Gastroesophageal sphincter (tissue), 4 donors: ENCODE measurements around the gene UROC1. TPM values are rescaled to one million over a fixed set of nuclear protein-coding genes. Genes with fewer than 3 reads are reported as not detected.

Experiments used
- ATAC-seq: fragments of 150-250 bp; one replicate; pipeline ENCODE4 v1.9.1; 2016; ENCODE audit warnings: mild to moderate bottlenecking, moderate library complexity
- H3K27ac ChIP-seq, 4 donors: fragments of 200-600 bp; sonication (generic) in 3 of 4; 1 replicate in 3 of 4; 2 replicates in 1 of 4; pipeline ENCODE4 v1.5.1; 2016 to 2019
- H3K27me3 ChIP-seq: fragments of 200-600 bp; sonication (generic); one replicate; pipeline ENCODE4 v1.5.1; 2019
- H3K36me3 ChIP-seq, 2 donors: fragments of 200-600 bp; sonication (generic); one replicate each; pipeline ENCODE4 v1.5.1; 2019; ENCODE audit warnings: control low read depth in 1 of 2
- H3K4me1 ChIP-seq, 3 donors: fragments of 200-600 bp; sonication (generic); 1 replicate in 2 of 3; 2 replicates in 1 of 3; pipeline ENCODE4 v1.5.1; 2016 to 2019; ENCODE audit warnings: control low read depth in 2 of 3
- H3K4me3 ChIP-seq, 2 donors: fragments of 200-600 bp; sonication (generic); one replicate each; pipeline ENCODE4 v1.5.1; 2019; ENCODE audit warnings: mild to moderate bottlenecking in 1 of 2, moderate library complexity in 1 of 2
- H3K9me3 ChIP-seq, 3 donors: fragments of 200-600 bp; sonication (generic); one replicate each; pipeline ENCODE4 v1.5.1; 2017 to 2019; ENCODE audit warnings: control low read depth in 2 of 3
- EP300 ChIP-seq: sonication (generic); formaldehyde crosslinking; IDR thresholded peaks from one replicate; pipeline ENCODE4 v1.6.1; 2017; ENCODE audit warnings: antibody characterized with exemption, mild to moderate bottlenecking
- POLR2A ChIP-seq, 2 donors: fragments of 450-650 bp; IDR thresholded peaks; one replicate each; pipeline ENCODE4 v1.6.1; 2017; ENCODE audit warnings: antibody characterized with exemption in 2 of 2, mild to moderate bottlenecking in 2 of 2, moderate library complexity in 1 of 2
- POLR2AphosphoS5 ChIP-seq: sonication (generic); formaldehyde crosslinking; IDR thresholded peaks from one replicate; pipeline ENCODE4 v1.6.1; 2017; ENCODE audit warnings: antibody characterized with exemption
- WGBS, 2 donors: methylation state at CpG; one replicate each; pipeline ENCODE4 v1.1.5; 2018; ENCODE audit warnings: low coverage in 1 of 2; 5-methylcytosine and 5-hydroxymethylcytosine counted together
- total RNA-seq, 4 donors: library from RNA; depleted of rRNA; stranded (reverse); fragments of >200 nt; gene quantifications; one replicate each; pipeline ENCODE4 v1.1.0, GENCODE V29; 2016
- TF ChIP-seq, protein P1 (sequence below), 4 experiments: fragments of 200-600 bp in 2 of 4; fragments of 450-650 bp in 2 of 4; sonication (generic) in 1 of 4; IDR thresholded peaks; one replicate each; pipeline ENCODE4 v1.5.1; 2017 to 2019; ENCODE audit warnings: antibody characterized with exemption in 4 of 4, mild to moderate bottlenecking in 2 of 4, moderate library complexity in 2 of 4

UROC1 gene
- total RNA-seq, 4 donors from 2014 or later: not detected

- ATAC-seq: no peak
- Histone ChIP-seq H3K27ac (no peak overlapping the region), H3K9me3 (no peaks in the 10 kb centered on the region), H3K4me3 (no peak overlapping the region), H3K4me1 (no peaks in the 10 kb centered on the region), H3K27me3 (peaks cover 21% of the 10 kb centered on the region), H3K36me3 (no peaks in the 10 kb centered on the region)
- 30 to 86% methylated on average over 2 to 7 of the region's 9 CpGs for WGBS, 2 donors
- TF ChIP-seq POLR2AphosphoS5 (no peak), POLR2A (IDR thresholded peaks at IDR 0.05) (no peak), EP300 (no peak)
- TF ChIP-seq, protein P1, sequence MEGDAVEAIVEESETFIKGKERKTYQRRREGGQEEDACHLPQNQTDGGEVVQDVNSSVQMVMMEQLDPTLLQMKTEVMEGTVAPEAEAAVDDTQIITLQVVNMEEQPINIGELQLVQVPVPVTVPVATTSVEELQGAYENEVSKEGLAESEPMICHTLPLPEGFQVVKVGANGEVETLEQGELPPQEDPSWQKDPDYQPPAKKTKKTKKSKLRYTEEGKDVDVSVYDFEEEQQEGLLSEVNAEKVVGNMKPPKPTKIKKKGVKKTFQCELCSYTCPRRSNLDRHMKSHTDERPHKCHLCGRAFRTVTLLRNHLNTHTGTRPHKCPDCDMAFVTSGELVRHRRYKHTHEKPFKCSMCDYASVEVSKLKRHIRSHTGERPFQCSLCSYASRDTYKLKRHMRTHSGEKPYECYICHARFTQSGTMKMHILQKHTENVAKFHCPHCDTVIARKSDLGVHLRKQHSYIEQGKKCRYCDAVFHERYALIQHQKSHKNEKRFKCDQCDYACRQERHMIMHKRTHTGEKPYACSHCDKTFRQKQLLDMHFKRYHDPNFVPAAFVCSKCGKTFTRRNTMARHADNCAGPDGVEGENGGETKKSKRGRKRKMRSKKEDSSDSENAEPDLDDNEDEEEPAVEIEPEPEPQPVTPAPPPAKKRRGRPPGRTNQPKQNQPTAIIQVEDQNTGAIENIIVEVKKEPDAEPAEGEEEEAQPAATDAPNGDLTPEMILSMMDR (IDR thresholded peaks at IDR 0.05): no peak
Measured at GRCh38 chr3:126507886-126508285, 9.7 kb downstream of the UROC1 start.

GRCh38 chr3:126503701-126504100, 13.9 kb downstream of the UROC1 start:
- ATAC-seq: no peak
- Histone ChIP-seq H3K27me3 (peaks cover 31% of the 10 kb centered on the region), H3K36me3 (no peaks in the 10 kb centered on the region), H3K4me1 (no peaks in the 10 kb centered on the region), H3K27ac (no peak overlapping the region), H3K9me3 (no peaks in the 10 kb centered on the region), H3K4me3 (no peak overlapping the region)
- TF ChIP-seq, protein P1 (IDR thresholded peaks at IDR 0.05): no peak
- no peak for TF ChIP-seq EP300
- no peak for TF ChIP-seq POLR2AphosphoS5
- TF ChIP-seq POLR2A (IDR thresholded peaks at IDR 0.05): no peak
- 83% methylated on average over 2 of the region's 10 CpGs; no CpG with 5 or more reads in 1 of the 2 donors for WGBS, 2 donors

DNA sequence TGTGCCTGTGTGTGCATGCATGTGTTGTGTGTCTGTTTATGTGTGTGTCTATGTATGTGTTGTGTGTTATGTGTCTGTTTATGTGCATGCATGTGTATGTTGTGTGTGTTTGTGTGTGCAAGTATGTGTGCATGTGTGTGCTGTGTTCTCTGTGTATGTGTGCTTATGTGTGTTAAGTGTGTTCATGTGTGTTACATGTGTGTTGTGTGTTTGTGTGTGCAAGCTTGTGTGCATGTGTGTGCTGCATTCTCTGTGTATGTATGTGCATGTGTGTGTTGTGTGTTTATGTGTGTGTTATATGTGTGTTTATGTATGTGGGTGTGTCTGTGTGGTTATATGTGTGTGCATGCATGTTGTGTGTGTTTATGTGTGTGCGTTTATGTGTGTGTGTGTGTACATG, 14.9 kb downstream of the UROC1 start:
- whole genome bisulfite sequencing, 2 donors: 57% methylated on average over 1 of the region's 1 CpG; no CpG with 5 or more reads in 1 of the 2 donors
- no peak for ATAC-seq
- Histone ChIP-seq H3K9me3 (no peaks in the 10 kb centered on the region), H3K36me3 (no peaks in the 10 kb centered on the region), H3K27ac (no peak overlapping the region), H3K4me1 (no peaks in the 10 kb centered on the region), H3K27me3 (peaks cover 31% of the 10 kb centered on the region), H3K4me3 (no peak overlapping the region)
- TF ChIP-seq EP300: no peak
- TF ChIP-seq, protein P1 (IDR thresholded peaks at IDR 0.05): no peak
- TF ChIP-seq POLR2A (IDR thresholded peaks at IDR 0.05): no peak
- no peak for TF ChIP-seq POLR2AphosphoS5

GRCh38 chr3:126501736-126502135, 15.8 kb downstream of the UROC1 start:
- no peaks in the 10 kb centered on the region for H3K9me3 ChIP-seq
- no peak overlapping the region for H3K27ac ChIP-seq
- WGBS, 2 donors: 54 to 69% methylated on average over 3 to 6 of the region's 7 CpGs
- no peaks in the 10 kb centered on the region for H3K4me1 ChIP-seq
- no peak overlapping the region for H3K4me3 ChIP-seq
- H3K27me3 ChIP-seq: peaks cover 31% of the 10 kb centered on the region
- TF ChIP-seq POLR2AphosphoS5 (no peak), POLR2A (IDR thresholded peaks at IDR 0.05) (no peak), EP300 (no peak)
- TF ChIP-seq, protein P1 (IDR thresholded peaks at IDR 0.05): no peak
- no peak for ATAC-seq
- H3K36me3 ChIP-seq: no peaks in the 10 kb centered on the region

DNA sequence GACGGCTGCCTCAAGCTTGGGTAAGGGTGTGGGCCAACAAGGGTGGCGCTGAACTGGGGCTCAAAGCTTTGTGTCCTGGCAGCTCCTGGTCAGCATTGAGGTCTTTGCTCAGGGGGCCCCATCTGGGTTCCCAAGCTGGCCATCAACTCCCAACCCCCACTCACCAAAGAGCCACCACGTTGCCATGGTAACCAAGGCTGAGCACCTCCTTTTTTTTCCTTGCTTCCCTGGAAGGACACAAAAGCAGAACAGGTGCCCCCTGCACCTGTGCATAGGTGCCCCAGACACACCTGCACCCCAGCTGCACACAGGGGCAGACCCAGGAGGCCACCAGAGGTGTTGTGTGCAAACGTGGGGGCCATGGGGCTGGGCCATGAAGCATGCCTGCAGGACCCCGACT, 16.5 kb downstream of the UROC1 start:
- Histone ChIP-seq H3K27me3 (peaks cover 31% of the 10 kb centered on the region), H3K9me3 (no peaks in the 10 kb centered on the region), H3K27ac (no peak overlapping the region), H3K4me3 (no peak overlapping the region), H3K36me3 (no peaks in the 10 kb centered on the region), H3K4me1 (no peaks in the 10 kb centered on the region)
- TF ChIP-seq POLR2AphosphoS5: no peak
- TF ChIP-seq POLR2A (IDR thresholded peaks at IDR 0.05): no peak
- TF ChIP-seq, protein P1 (IDR thresholded peaks at IDR 0.05): no peak
- no peak for TF ChIP-seq EP300
- no peak for ATAC-seq
- WGBS, 2 donors: no CpG with 5 or more reads among the region's 5 CpGs
